ENCODE data around the gene INAFM2.

- TF ChIP-seq ZNF473 (tag by site-specific recombination; IDR thresholded peaks at IDR 0.05) (no peak), TCF7L2 (IDR thresholded peaks at IDR 0.05; ENCODE audit: borderline replicate concordance, low read depth, low read length) (no peak), WT1 (tag by site-specific recombination; IDR thresholded peaks at IDR 0.05) (no peak), ZNF350 (tag by site-specific recombination; IDR thresholded peaks at IDR 0.05) (no peak), CTCF (tag by site-specific recombination; IDR thresholded peaks at IDR 0.05) (no peak), PRDM10 (tag by site-specific recombination; IDR thresholded peaks at IDR 0.05) (no peak), BCL11B (tag by site-specific recombination; IDR thresholded peaks at IDR 0.05; ENCODE audit: low read depth) (no peak), SP2 (tag by site-specific recombination; IDR thresholded peaks at IDR 0.05) (no peak), ZNF629 (tag by site-specific recombination; IDR thresholded peaks at IDR 0.05) (no peak), ZNF274 (IDR thresholded peaks at IDR 0.05; ENCODE audit: low read length) (no peak), ZNF274 (tag by site-specific recombination; IDR thresholded peaks at IDR 0.05; ENCODE audit: borderline replicate concordance) (no peak)
Observed at GRCh38 chr15:40285151-40285550, 38.3 kb upstream of the INAFM2 start.
